WTC11 (cell line): ENCODE data around the gene FMN2. TPM values are rescaled to one million over a fixed set of nuclear protein-coding genes. Genes with fewer than 3 reads are reported as not detected.

Experiments
- ATAC-seq: fragments of 200-7000 bp; cut with Tn5 transposase; 2 replicates; pipeline ENCODE4 v1.10.0; 2021; ENCODE audit warnings: mild to moderate bottlenecking, moderate library complexity
- CTCF ChIA-PET: fragments of 300-600 bp; sonication (Branson Sonifier 250); formaldehyde crosslinking; loops from one replicate; lab custom pipeline; 2021; ENCODE audit warnings: antibody characterized with exemption; lab: Charles Lee
- POLR2A ChIA-PET: fragments of 350-600 bp; sonication (Branson Sonifier 250); formaldehyde crosslinking; loops from one replicate; lab custom pipeline; 2021; ENCODE audit warnings: antibody characterized with exemption; lab: Charles Lee
- DNase-seq: peaks from one replicate; pipeline ENCODE4 v3.0.0; 2021; ENCODE audit warnings: low spot score
- H3K27ac Mint-ChIP-seq: 2 replicates; pipeline ENCODE4 v1.8.0; 2021; ENCODE audit warnings: mixed read lengths
- H3K27me3 Mint-ChIP-seq: 2 replicates; pipeline ENCODE4 v1.8.0; 2021; ENCODE audit warnings: low read depth, mild to moderate bottlenecking, moderate library complexity, mixed read lengths
- H3K36me3 Mint-ChIP-seq: 2 replicates; pipeline ENCODE4 v1.8.0; 2021; ENCODE audit warnings: mixed read lengths
- H3K4me1 Mint-ChIP-seq: 2 replicates; pipeline ENCODE4 v1.8.0; 2022; ENCODE audit warnings: mixed read lengths
- H3K4me3 Mint-ChIP-seq: 2 replicates; pipeline ENCODE4 v1.8.0; 2021; ENCODE audit warnings: mild to moderate bottlenecking, moderate library complexity, mixed read lengths
- H3K9me3 Mint-ChIP-seq: 2 replicates; pipeline ENCODE4 v1.8.0; 2021; ENCODE audit warnings: mixed read lengths
- ATF1 ChIP-seq: sonication (generic); formaldehyde crosslinking; IDR thresholded peaks from 2 replicates; pipeline ENCODE4 v1.8.1; 2023; ENCODE audit warnings: mild to moderate bottlenecking, moderate library complexity, missing genetic modification reagents
- ATF2 ChIP-seq: sonication (generic); formaldehyde crosslinking; IDR thresholded peaks from 2 replicates; pipeline ENCODE4 v1.8.1; 2022; ENCODE audit warnings: low read depth, missing genetic modification reagents, borderline replicate concordance
- ATF3 ChIP-seq: sonication (generic); formaldehyde crosslinking; conservative IDR thresholded peaks from 2 replicates; pipeline ENCODE4 v1.8.1; 2022; ENCODE audit warnings: mild to moderate bottlenecking, missing genetic modification reagents
- ATF6 ChIP-seq: sonication (generic); formaldehyde crosslinking; IDR thresholded peaks from 2 replicates; pipeline ENCODE4 v1.8.1; 2023; ENCODE audit warnings: mild to moderate bottlenecking, missing genetic modification reagents
- GTF2I ChIP-seq: fragments of 250-450 bp; sonication (Bioruptor Pico); conservative IDR thresholded peaks from 2 replicates; pipeline ENCODE4 v1.4.0; 2021; ENCODE audit warnings: mild to moderate bottlenecking
- HMGXB4 ChIP-seq: sonication (generic); formaldehyde crosslinking; IDR thresholded peaks from 2 replicates; pipeline ENCODE4 v1.8.1; 2023; ENCODE audit warnings: mild to moderate bottlenecking, moderate library complexity, missing genetic modification reagents
- MLX ChIP-seq: sonication (generic); formaldehyde crosslinking; IDR thresholded peaks from 2 replicates; pipeline ENCODE4 v1.8.1; 2023; ENCODE audit warnings: mild to moderate bottlenecking, missing genetic modification reagents, moderate library complexity
- NR2C2 ChIP-seq: sonication (generic); formaldehyde crosslinking; IDR thresholded peaks from 2 replicates; pipeline ENCODE4 v1.8.0; 2022; ENCODE audit warnings: mild to moderate bottlenecking, missing genetic modification reagents
- OVOL2 ChIP-seq: fragments of 250-450 bp; sonication (Bioruptor Pico); IDR thresholded peaks from 2 replicates; pipeline ENCODE4 v1.9.0; 2021; ENCODE audit warnings: mild to moderate bottlenecking, borderline replicate concordance
- RELA ChIP-seq: sonication (generic); formaldehyde crosslinking; IDR thresholded peaks from 2 replicates; pipeline ENCODE4 v1.8.1; 2022; ENCODE audit warnings: missing genetic modification reagents, mild to moderate bottlenecking, borderline replicate concordance
- STAT6 ChIP-seq: sonication (generic); formaldehyde crosslinking; conservative IDR thresholded peaks from 2 replicates; pipeline ENCODE4 v1.8.1; 2023; ENCODE audit warnings: mild to moderate bottlenecking, low read depth, missing genetic modification reagents, moderate library complexity
- TCF7 ChIP-seq: sonication (generic); formaldehyde crosslinking; IDR thresholded peaks from 2 replicates; pipeline ENCODE4 v1.8.0; 2022; ENCODE audit warnings: mild to moderate bottlenecking, low read depth, missing genetic modification reagents, moderate library complexity
- TEAD1 ChIP-seq: sonication (generic); formaldehyde crosslinking; IDR thresholded peaks from 2 replicates; pipeline ENCODE4 v1.8.0; 2022; ENCODE audit warnings: mild to moderate bottlenecking, missing genetic modification reagents
- ZNF423 ChIP-seq: fragments of 250-450 bp; sonication (Bioruptor Pico); IDR thresholded peaks from 2 replicates; pipeline ENCODE4 v2.1.2; 2022; ENCODE audit warnings: mild to moderate bottlenecking, moderate library complexity
- ZNF532 ChIP-seq: fragments of 250-450 bp; sonication (Bioruptor Pico); IDR thresholded peaks from 2 replicates; pipeline ENCODE4 v1.9.0; 2021; ENCODE audit warnings: mild to moderate bottlenecking, borderline replicate concordance
- total RNA-seq: library from RNA; stranded (reverse); gene quantifications from 3 replicates; pipeline ENCODE4 v1.2.3, GENCODE V29; 2021

FMN2 gene
- total RNA-seq, 1 experiment from 2014 or later = 1.8 TPM

- CTCF ChIA-PET = no interaction called here
- no peak for ATAC-seq
- POLR2A ChIA-PET = no interaction called here
Measured at GRCh38 chr1:240457203-240457602, 365.5 kb downstream of the FMN2 start.

GRCh38 chr1:240462277-240462676 is 370.6 kb downstream of the FMN2 start:
- POLR2A ChIA-PET = no interaction called here
- Mint-ChIP-seq H3K4me3 (no peak overlapping the region), H3K27ac (no peak overlapping the region), H3K27me3 (no peaks in the 10 kb centered on the region), H3K4me1 (peaks cover 15% of the 10 kb centered on the region), H3K9me3 (no peaks in the 10 kb centered on the region), H3K36me3 (no peaks in the 10 kb centered on the region)
- ATAC-seq = no peak
- no peak for DNase-seq
- CTCF ChIA-PET = no interaction called here
- no peak for TF ChIP-seq ATF1
- TF ChIP-seq OVOL2 = no peak
- TF ChIP-seq STAT6 (CRISPR knock-in tag) = no peak
- no peak for TF ChIP-seq ZNF532 (CRISPR knock-in tag)
- TF ChIP-seq HMGXB4 = no peak
- no peak for TF ChIP-seq MLX (CRISPR knock-in tag)
- no peak for TF ChIP-seq GTF2I (CRISPR knock-in tag)

More at GRCh38 chr1:240457203-240457602, 365.5 kb downstream of the FMN2 start:
- H3K27ac Mint-ChIP-seq = no peak overlapping the region
- H3K36me3 Mint-ChIP-seq = no peaks in the 10 kb centered on the region
- no peaks in the 10 kb centered on the region for H3K9me3 Mint-ChIP-seq
- H3K4me3 Mint-ChIP-seq = no peak overlapping the region
- TF ChIP-seq TCF7 (CRISPR knock-in tag) (no peak), TEAD1 (CRISPR knock-in tag) (no peak), ZNF423 (no peak), ATF2 (CRISPR knock-in tag) (no peak), RELA (CRISPR knock-in tag) (no peak), HMGXB4 (no peak), NR2C2 (CRISPR knock-in tag) (no peak), ATF3 (no peak), ATF6 (CRISPR knock-in tag) (no peak)
- H3K4me1 Mint-ChIP-seq = no peaks in the 10 kb centered on the region
- DNase-seq = no peak
- H3K27me3 Mint-ChIP-seq = no peaks in the 10 kb centered on the region
